KMS-11 (cell line): ENCODE data around the gene PIM1.

ENCODE experiments used
- H2AFZ ChIP-seq: fragments of 200-600 bp; sonication (generic); 2 replicates; pipeline ENCODE4 v1.6.1; 2016; ENCODE audit warnings: antibody characterized with exemption, mixed run types, low read depth
- H3K27ac ChIP-seq: fragments of 200-600 bp; sonication (generic); 2 replicates; pipeline ENCODE4 v1.6.1; 2016; ENCODE audit warnings: mild to moderate bottlenecking, mixed run types
- H3K27me3 ChIP-seq: fragments of 200-600 bp; sonication (generic); 2 replicates; pipeline ENCODE4 v1.6.1; 2017; ENCODE audit warnings: mild to moderate bottlenecking, low read depth, mixed run types, moderate library complexity; ENCODE audit not compliant: insufficient read depth
- H3K36me3 ChIP-seq: fragments of 200-600 bp; sonication (generic); 2 replicates; pipeline ENCODE4 v1.6.1; 2017; ENCODE audit warnings: mild to moderate bottlenecking, mixed run types; ENCODE audit not compliant: insufficient read depth
- H3K4me1 ChIP-seq: fragments of 200-600 bp; sonication (generic); 2 replicates; pipeline ENCODE4 v1.6.1; 2016; ENCODE audit warnings: mild to moderate bottlenecking, low read depth, mixed run types; ENCODE audit not compliant: poor library complexity, severe bottlenecking
- H3K4me2 ChIP-seq: fragments of 200-600 bp; sonication (generic); 2 replicates; pipeline ENCODE4 v1.7.0; 2016; ENCODE audit warnings: mild to moderate bottlenecking, mixed run types
- H3K4me3 ChIP-seq: fragments of 200-600 bp; sonication (generic); IDR thresholded peaks from 2 replicates; pipeline ENCODE4 v1.6.1; 2017; ENCODE audit warnings: low read depth, low read length, mixed read lengths; ENCODE audit not compliant: insufficient read depth
- H3K79me2 ChIP-seq: fragments of 200-600 bp; sonication (generic); 2 replicates; pipeline ENCODE4 v1.6.1; 2016; ENCODE audit warnings: low read depth, mixed run types; ENCODE audit not compliant: insufficient read depth
- H3K9ac ChIP-seq: fragments of 200-600 bp; sonication (generic); 2 replicates; pipeline ENCODE4 v1.6.1; 2016; ENCODE audit warnings: mild to moderate bottlenecking, mixed run types
- H4K20me1 ChIP-seq: fragments of 200-600 bp; sonication (generic); 2 replicates; pipeline ENCODE4 v1.6.1; 2016; ENCODE audit warnings: mild to moderate bottlenecking, mixed run types; ENCODE audit not compliant: insufficient read depth
- TF ChIP-seq, protein P1 (sequence below): fragments of 200-600 bp; sonication (generic); conservative IDR thresholded peaks from 2 replicates; pipeline ENCODE4 v1.6.1; 2017; ENCODE audit warnings: low read depth, mild to moderate bottlenecking, antibody characterized with exemption, low read length, moderate library complexity, mixed read lengths

PIM1 gene

GRCh38 chr6:37218511-37218910 is 48.6 kb downstream of the PIM1 start:
- Histone ChIP-seq H3K79me2 (no peaks in the 10 kb centered on the region), H3K4me3 (no peak overlapping the region), H3K36me3 (no peaks in the 10 kb centered on the region), H3K27ac (no peak overlapping the region), H4K20me1 (no peaks in the 10 kb centered on the region), H3K4me1 (peaks cover 18% of the 10 kb centered on the region), H3K4me2 (no peak overlapping the region), H3K27me3 (no peaks in the 10 kb centered on the region), H3K9ac (no peak overlapping the region), H2AFZ (no peak overlapping the region)
- TF ChIP-seq, protein P1, sequence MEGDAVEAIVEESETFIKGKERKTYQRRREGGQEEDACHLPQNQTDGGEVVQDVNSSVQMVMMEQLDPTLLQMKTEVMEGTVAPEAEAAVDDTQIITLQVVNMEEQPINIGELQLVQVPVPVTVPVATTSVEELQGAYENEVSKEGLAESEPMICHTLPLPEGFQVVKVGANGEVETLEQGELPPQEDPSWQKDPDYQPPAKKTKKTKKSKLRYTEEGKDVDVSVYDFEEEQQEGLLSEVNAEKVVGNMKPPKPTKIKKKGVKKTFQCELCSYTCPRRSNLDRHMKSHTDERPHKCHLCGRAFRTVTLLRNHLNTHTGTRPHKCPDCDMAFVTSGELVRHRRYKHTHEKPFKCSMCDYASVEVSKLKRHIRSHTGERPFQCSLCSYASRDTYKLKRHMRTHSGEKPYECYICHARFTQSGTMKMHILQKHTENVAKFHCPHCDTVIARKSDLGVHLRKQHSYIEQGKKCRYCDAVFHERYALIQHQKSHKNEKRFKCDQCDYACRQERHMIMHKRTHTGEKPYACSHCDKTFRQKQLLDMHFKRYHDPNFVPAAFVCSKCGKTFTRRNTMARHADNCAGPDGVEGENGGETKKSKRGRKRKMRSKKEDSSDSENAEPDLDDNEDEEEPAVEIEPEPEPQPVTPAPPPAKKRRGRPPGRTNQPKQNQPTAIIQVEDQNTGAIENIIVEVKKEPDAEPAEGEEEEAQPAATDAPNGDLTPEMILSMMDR: no peak

- Histone ChIP-seq H3K79me2 (no peaks in the 10 kb centered on the region), H3K4me1 (peaks cover 18% of the 10 kb centered on the region), H3K4me3 (no peak overlapping the region), H3K4me2 (peak overlapping the region; percentile 36), H3K36me3 (no peaks in the 10 kb centered on the region), H3K27ac (no peak overlapping the region), H4K20me1 (no peaks in the 10 kb centered on the region), H2AFZ (peak overlapping the region; percentile 90), H3K27me3 (no peaks in the 10 kb centered on the region), H3K9ac (no peak overlapping the region)
- TF ChIP-seq, protein P1: no peak
Measured at GRCh38 chr6:37221585-37222124, 51.7 kb downstream of the PIM1 start.

GRCh38 chr6:37222125-37222967 is 52.4 kb downstream of the PIM1 start:
- Histone ChIP-seq H4K20me1 (no peaks in the 10 kb centered on the region), H3K4me2 (peak overlapping the region; percentile 36), H3K4me1 (peaks cover 18% of the 10 kb centered on the region), H2AFZ (peak overlapping the region; percentile 90), H3K9ac (no peak overlapping the region), H3K27me3 (no peaks in the 10 kb centered on the region), H3K27ac (no peak overlapping the region), H3K36me3 (no peaks in the 10 kb centered on the region), H3K4me3 (no peak overlapping the region), H3K79me2 (no peaks in the 10 kb centered on the region)
- TF ChIP-seq, protein P1: no peak

GRCh38 chr6:37222992-37223391 is 53.0 kb downstream of the PIM1 start:
- H3K4me2 ChIP-seq: peak overlapping the region; percentile 36
- no peak overlapping the region for H3K9ac ChIP-seq
- no peaks in the 10 kb centered on the region for H4K20me1 ChIP-seq
- H3K4me1 ChIP-seq: peaks cover 18% of the 10 kb centered on the region
- no peak overlapping the region for H3K4me3 ChIP-seq
- peak overlapping the region; percentile 90 for H2AFZ ChIP-seq
- H3K27me3 ChIP-seq: no peaks in the 10 kb centered on the region
- TF ChIP-seq, protein P1: no peak
- H3K79me2 ChIP-seq: no peaks in the 10 kb centered on the region
- no peak overlapping the region for H3K27ac ChIP-seq
- H3K36me3 ChIP-seq: no peaks in the 10 kb centered on the region
